HG03066 (cell line): ENCODE data around the gene RORC.

Source experiments
- ATAC-seq: cut with Tn5 transposase; IDR thresholded peaks from one replicate; pipeline ENCODE4 v1.9.1; 2021; ENCODE audit warnings: low read depth; ENCODE audit not compliant: unreplicated experiment

Gene RORC

GRCh38 chr1:151829352-151830046, 2.1 kb downstream of the RORC start:
- ATAC-seq = no peak

GRCh38 chr1:151828921-151829320, 2.7 kb downstream of the RORC start:
- no peak for ATAC-seq

GRCh38 chr1:151827853-151828252, 3.7 kb downstream of the RORC start:
- no peak for ATAC-seq

GRCh38 chr1:151825751-151826660, 5.6 kb downstream of the RORC start:
- ATAC-seq = no peak

- ATAC-seq = no peak
Measured at GRCh38 chr1:151825204-151825603, 6.4 kb downstream of the RORC start.

- ATAC-seq = no peak
Measured at GRCh38 chr1:151823175-151823574, 8.4 kb downstream of the RORC start.

- ATAC-seq = no peak
Measured at GRCh38 chr1:151822404-151822803, 9.2 kb downstream of the RORC start.

GRCh38 chr1:151820940-151821339, 10.7 kb downstream of the RORC start:
- no peak for ATAC-seq

GRCh38 chr1:151819976-151820623, 11.5 kb downstream of the RORC start:
- ATAC-seq = no peak

- ATAC-seq = no peak
Measured at GRCh38 chr1:151819227-151819835, 12.3 kb downstream of the RORC start.

- no peak for ATAC-seq
Measured at GRCh38 chr1:151817353-151817730, 14.3 kb downstream of the RORC start.

GRCh38 chr1:151816548-151817352, 14.9 kb downstream of the RORC start:
- no peak for ATAC-seq

GRCh38 chr1:151815716-151816327, 15.8 kb downstream of the RORC start:
- ATAC-seq = no peak

GRCh38 chr1:151814971-151815545, 16.5 kb downstream of the RORC start:
- ATAC-seq = no peak

GRCh38 chr1:151814426-151814825, 17.2 kb downstream of the RORC start:
- no peak for ATAC-seq

GRCh38 chr1:151813271-151813977, 18.2 kb downstream of the RORC start:
- ATAC-seq = no peak

GRCh38 chr1:151811181-151811580, 20.4 kb downstream of the RORC start:
- no peak for ATAC-seq

- ATAC-seq = no peak
Measured at GRCh38 chr1:151809985-151810556, 21.5 kb downstream of the RORC start.
